ENCODE measurements around the gene MACROD1. TPM values are rescaled to one million over a fixed set of nuclear protein-coding genes. Genes with fewer than 3 reads are reported as not detected.

Gene MACROD1
- total and polyA plus RNA-seq, 9 of the 15 experiments (the other 6 are each of a cell fraction or from before 2014, with no cell fraction given): 1.1 to 60.0 (median 26.4) TPM

GRCh38 chr11:64165842-64166635 lies at the start of gene MACROD1 (continued):
- TF ChIP-seq HES1 (IDR thresholded peaks at IDR 0.05; ENCODE audit: low read depth) (no peak), TAF9B (IDR thresholded peaks at IDR 0.05; ENCODE audit: partially characterized antibody) (no peak), CLOCK (CRISPR knock-in tag; IDR thresholded peaks at IDR 0.05; ENCODE audit: borderline replicate concordance) (no peak), ZSCAN32 (CRISPR knock-in tag; IDR thresholded peaks at IDR 0.05) (no peak), MAZ (CRISPR knock-in tag; conservative IDR thresholded peaks at IDR 0.05 in 1 of 2, IDR thresholded peaks at IDR 0.05 in 1 of 2) (peak; percentile 51 to 54), KDM1A (IDR thresholded peaks at IDR 0.05) (no peak), NKRF (IDR thresholded peaks at IDR 0.05; ENCODE audit: borderline replicate concordance) (0 out of 2 replicates have a peak, but pooled peaks have one; percentile 27), FOSL1 (tag; conservative IDR thresholded peaks at IDR 0.05) (peak; percentile 44; the same call in 1 of the 2 replicates), CREB3L1 (IDR thresholded peaks at IDR 0.05; ENCODE audit: borderline replicate concordance, low read depth) (peak; percentile 87), ZNF239 (CRISPR knock-in tag; IDR thresholded peaks at IDR 0.05) (no peak), NR3C1 (CRISPR knock-in tag; IDR thresholded peaks at IDR 0.05) (no peak; the same call in 1 of the 2 replicates), FOXO4 (CRISPR knock-in tag; IDR thresholded peaks at IDR 0.05) (no peak), MLLT1 (IDR thresholded peaks at IDR 0.05) (no peak), GABPB1 (CRISPR knock-in tag; IDR thresholded peaks at IDR 0.05) (peak; percentile 84)
